Measurements from ENCODE around the gene NTNG1.

Gene NTNG1

GRCh38 chr1:107405236-107405635 lies 264.4 kb downstream of the NTNG1 start:
- DNase-seq (ENCODE audit: low read depth in 2 of 2): no peak

- no peak for DNase-seq (ENCODE audit: low read depth in 2 of 2)
Measured at GRCh38 chr1:107407011-107407410, 266.2 kb downstream of the NTNG1 start.

GRCh38 chr1:107413546-107413945 lies 272.7 kb downstream of the NTNG1 start:
- DNase-seq (ENCODE audit: low read depth in 2 of 2): no peak

GRCh38 chr1:107413951-107414350 lies 273.1 kb downstream of the NTNG1 start:
- no peak for DNase-seq (ENCODE audit: low read depth in 2 of 2)

- DNase-seq (ENCODE audit: low read depth in 2 of 2): no peak
Measured at GRCh38 chr1:107414550-107414949, 273.7 kb downstream of the NTNG1 start.

- no peak for DNase-seq (ENCODE audit: low read depth in 2 of 2)
Measured at GRCh38 chr1:107415241-107415640, 274.4 kb downstream of the NTNG1 start.

GRCh38 chr1:107419003-107419402 lies 278.2 kb downstream of the NTNG1 start:
- no peak for DNase-seq (ENCODE audit: low read depth in 2 of 2)

- DNase-seq (ENCODE audit: low read depth in 2 of 2): no peak
Measured at GRCh38 chr1:107422901-107423300, 282.1 kb downstream of the NTNG1 start.

- DNase-seq (ENCODE audit: low read depth in 2 of 2): no peak
Measured at GRCh38 chr1:107430540-107431228, 289.8 kb downstream of the NTNG1 start.

- no peak for DNase-seq (ENCODE audit: low read depth in 2 of 2)
Measured at GRCh38 chr1:107432108-107432507, 291.3 kb downstream of the NTNG1 start.

GRCh38 chr1:107433068-107433467 lies 292.2 kb downstream of the NTNG1 start:
- DNase-seq (ENCODE audit: low read depth in 2 of 2): no peak

- DNase-seq (ENCODE audit: low read depth in 2 of 2): no peak
Measured at GRCh38 chr1:107433635-107434360, 293.0 kb downstream of the NTNG1 start.

GRCh38 chr1:107434361-107434693 lies 293.5 kb downstream of the NTNG1 start:
- no peak for DNase-seq (ENCODE audit: low read depth in 2 of 2)

GRCh38 chr1:107436552-107437241 lies 295.9 kb downstream of the NTNG1 start:
- no peak for DNase-seq (ENCODE audit: low read depth in 2 of 2)

GRCh38 chr1:107439567-107439966 lies 298.7 kb downstream of the NTNG1 start:
- no peak for DNase-seq (ENCODE audit: low read depth in 2 of 2)

GRCh38 chr1:107442551-107442950 lies 301.7 kb downstream of the NTNG1 start:
- no peak for DNase-seq (ENCODE audit: low read depth in 2 of 2)

- DNase-seq (ENCODE audit: low read depth in 2 of 2): no peak
Measured at GRCh38 chr1:107443027-107443426, 302.2 kb downstream of the NTNG1 start.

GRCh38 chr1:107443860-107444259 lies 303.0 kb downstream of the NTNG1 start:
- DNase-seq (ENCODE audit: low read depth in 2 of 2): no peak

- DNase-seq (ENCODE audit: low read depth in 2 of 2): no peak
Measured at GRCh38 chr1:107444302-107444701, 303.5 kb downstream of the NTNG1 start.

GRCh38 chr1:107449326-107449725 lies 308.5 kb downstream of the NTNG1 start:
- DNase-seq (ENCODE audit: low read depth in 2 of 2): no peak

- no peak for DNase-seq (ENCODE audit: low read depth in 2 of 2)
Measured at GRCh38 chr1:107450899-107451664, 310.2 kb downstream of the NTNG1 start.

GRCh38 chr1:107451715-107452114 lies 310.9 kb downstream of the NTNG1 start:
- no peak for DNase-seq (ENCODE audit: low read depth in 2 of 2)

Data from stimulated activated CD8-positive, alpha-beta memory T cell treated with anti-CD3 and anti-CD28 coated beads, Interleukin-15, amount 100 ng/mL, for 4 hours (primary cell).